Measurements from ENCODE around the gene ADD1. TPM values are rescaled to one million over a fixed set of nuclear protein-coding genes. Genes with fewer than 3 reads are reported as not detected.
A peak's percentile ranks its signal among the peaks of the same experiment; 100 is the strongest.

The ADD1 gene
- polyA plus RNA-seq, 1 experiment: 149 TPM

DNA sequence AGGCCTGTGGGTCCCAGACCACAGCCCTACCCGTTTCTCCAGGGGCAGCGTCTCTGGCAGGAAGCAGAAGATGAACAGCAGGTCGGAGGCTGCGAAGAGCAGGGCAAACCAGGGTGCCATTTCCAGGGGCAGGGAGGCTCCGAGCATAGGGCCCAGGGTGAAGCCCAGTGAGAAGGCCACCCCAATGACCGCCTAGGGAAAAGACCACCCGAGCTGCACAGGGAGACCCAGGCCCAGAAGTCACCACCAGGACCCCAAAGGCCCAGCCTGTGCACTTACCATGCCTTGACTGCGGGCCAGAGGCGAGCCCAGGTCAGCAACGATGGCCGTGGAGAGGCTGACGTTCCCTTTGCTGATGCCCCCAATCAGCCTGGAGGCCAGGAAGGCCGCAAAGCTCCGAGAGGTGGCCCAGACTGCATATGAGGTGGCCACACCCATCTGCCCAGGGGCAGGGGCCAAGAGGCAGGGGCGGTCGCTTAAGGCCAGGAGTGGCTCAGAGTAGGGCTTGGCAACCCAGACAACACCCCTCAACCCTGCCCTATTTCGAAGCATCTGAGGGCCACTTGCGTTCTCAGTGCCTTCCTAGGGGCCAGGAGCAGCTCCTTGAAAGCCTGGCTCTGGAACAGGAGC is 88.8 kb downstream of the ADD1 start:
- no peaks in the 10 kb centered on the region for H3K27me3 ChIP-seq (ENCODE audit: control insufficient read depth, insufficient read depth, low read length)
- H3K27ac ChIP-seq (ENCODE audit: low read depth, low read length): no peak overlapping the region
- H3K4me3 ChIP-seq (ENCODE audit: low read depth, low read length): no peak overlapping the region; the same call in 1 of the 2 replicates
- ChIA-PET CTCF (interaction anchor here (0.8 kb wide), 1 partner anchor 169 kb away, joined by 4 read pairs; no protein-coding TSS in a partner anchor), POLR2A (no interaction called here)
- no peaks in the 10 kb centered on the region; the same call in 1 of the 2 replicates for H3K9me3 ChIP-seq (ENCODE audit: control insufficient read depth, insufficient read depth, low read length)
- TF ChIP-seq, protein P1, sequence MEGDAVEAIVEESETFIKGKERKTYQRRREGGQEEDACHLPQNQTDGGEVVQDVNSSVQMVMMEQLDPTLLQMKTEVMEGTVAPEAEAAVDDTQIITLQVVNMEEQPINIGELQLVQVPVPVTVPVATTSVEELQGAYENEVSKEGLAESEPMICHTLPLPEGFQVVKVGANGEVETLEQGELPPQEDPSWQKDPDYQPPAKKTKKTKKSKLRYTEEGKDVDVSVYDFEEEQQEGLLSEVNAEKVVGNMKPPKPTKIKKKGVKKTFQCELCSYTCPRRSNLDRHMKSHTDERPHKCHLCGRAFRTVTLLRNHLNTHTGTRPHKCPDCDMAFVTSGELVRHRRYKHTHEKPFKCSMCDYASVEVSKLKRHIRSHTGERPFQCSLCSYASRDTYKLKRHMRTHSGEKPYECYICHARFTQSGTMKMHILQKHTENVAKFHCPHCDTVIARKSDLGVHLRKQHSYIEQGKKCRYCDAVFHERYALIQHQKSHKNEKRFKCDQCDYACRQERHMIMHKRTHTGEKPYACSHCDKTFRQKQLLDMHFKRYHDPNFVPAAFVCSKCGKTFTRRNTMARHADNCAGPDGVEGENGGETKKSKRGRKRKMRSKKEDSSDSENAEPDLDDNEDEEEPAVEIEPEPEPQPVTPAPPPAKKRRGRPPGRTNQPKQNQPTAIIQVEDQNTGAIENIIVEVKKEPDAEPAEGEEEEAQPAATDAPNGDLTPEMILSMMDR (IDR thresholded peaks at IDR 0.05; ENCODE audit: low read depth, low read length): no peak
- DNase-seq (ENCODE audit: low read depth, low spot score): no peak

DNA sequence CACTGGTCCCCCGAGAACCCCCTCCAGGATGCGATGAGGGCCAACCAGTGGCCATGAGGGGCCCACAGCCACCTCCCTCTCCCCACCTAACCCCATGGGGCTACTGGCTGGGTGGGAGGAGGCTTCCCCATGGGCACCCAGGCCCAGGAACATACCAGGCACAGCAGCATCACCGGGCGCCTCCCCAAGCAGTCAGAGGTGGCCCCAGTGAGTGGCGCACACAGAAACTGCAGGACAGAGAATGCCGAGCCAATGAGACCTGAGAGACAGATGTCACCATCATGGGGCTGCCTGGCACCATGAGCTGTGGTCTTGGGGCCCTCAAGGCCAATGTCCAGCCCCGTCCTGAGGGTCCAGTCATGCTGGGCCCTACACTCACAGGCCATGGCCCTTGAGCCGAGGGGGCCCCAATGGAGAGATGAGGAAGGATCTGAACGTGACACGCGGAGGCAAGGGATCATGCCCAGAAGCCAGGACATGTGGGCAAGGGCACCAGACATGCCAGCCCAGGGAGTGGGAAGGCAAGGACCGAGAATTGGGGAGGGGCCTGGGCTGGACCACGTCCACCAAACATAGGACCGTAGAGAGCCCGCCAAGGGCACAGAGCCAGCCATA is 89.4 kb downstream of the ADD1 start:
- no peak for DNase-seq (ENCODE audit: low read depth, low spot score)
- no peaks in the 10 kb centered on the region for H3K27me3 ChIP-seq (ENCODE audit: control insufficient read depth, insufficient read depth, low read length)
- POLR2A ChIA-PET: no interaction called here
- peak overlapping the region; percentile 2 for H3K27ac ChIP-seq (ENCODE audit: low read depth, low read length)
- no peaks in the 10 kb centered on the region; the same call in 1 of the 2 replicates for H3K9me3 ChIP-seq (ENCODE audit: control insufficient read depth, insufficient read depth, low read length)
- CTCF ChIA-PET: interaction anchor here (0.8 kb wide), 1 partner anchor 169 kb away, joined by 4 read pairs; no protein-coding TSS in a partner anchor
- TF ChIP-seq, protein P1 (IDR thresholded peaks at IDR 0.05; ENCODE audit: low read depth, low read length): no peak
- H3K4me3 ChIP-seq (ENCODE audit: low read depth, low read length): peak overlapping the region; percentile 86

DNA sequence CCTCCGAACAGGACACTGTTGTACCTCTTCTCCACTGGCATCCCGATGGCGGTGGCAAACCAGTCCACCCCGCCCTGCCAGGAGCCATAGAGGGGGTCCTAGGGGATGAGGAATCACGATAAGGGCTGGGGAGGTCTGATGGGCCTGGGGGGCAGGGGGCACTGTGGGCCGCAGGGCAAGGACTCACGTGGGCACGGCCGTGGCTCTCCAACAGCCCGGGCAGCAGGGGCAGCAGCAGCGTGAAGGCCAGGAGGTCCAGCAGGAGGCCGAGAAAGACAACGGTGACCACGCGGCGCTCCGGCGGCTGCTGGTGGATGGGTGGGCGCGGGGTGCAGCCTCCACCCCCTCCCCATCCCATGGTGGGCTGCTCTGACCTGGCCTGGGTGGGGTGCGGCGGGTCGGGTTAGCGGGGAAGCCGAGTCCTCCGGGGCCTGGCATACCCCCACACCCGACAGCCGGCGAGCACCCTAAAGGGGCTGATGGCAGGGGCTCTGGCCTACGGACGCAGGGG is 90.0 kb downstream of the ADD1 start:
- TF ChIP-seq, protein P1 (IDR thresholded peaks at IDR 0.05; ENCODE audit: low read depth, low read length): no peak
- Histone ChIP-seq H3K27me3 (ENCODE audit: control insufficient read depth, insufficient read depth, low read length) (no peaks in the 10 kb centered on the region), H3K4me3 (ENCODE audit: low read depth, low read length) (peak overlapping the region; percentile 86), H3K9me3 (ENCODE audit: control insufficient read depth, insufficient read depth, low read length) (no peaks in the 10 kb centered on the region; the same call in 1 of the 2 replicates), H3K27ac (ENCODE audit: low read depth, low read length) (peak overlapping the region; percentile 31)
- DNase-seq (ENCODE audit: low read depth, low spot score): no peak
- POLR2A ChIA-PET: no interaction called here
- CTCF ChIA-PET: no interaction called here

DNA sequence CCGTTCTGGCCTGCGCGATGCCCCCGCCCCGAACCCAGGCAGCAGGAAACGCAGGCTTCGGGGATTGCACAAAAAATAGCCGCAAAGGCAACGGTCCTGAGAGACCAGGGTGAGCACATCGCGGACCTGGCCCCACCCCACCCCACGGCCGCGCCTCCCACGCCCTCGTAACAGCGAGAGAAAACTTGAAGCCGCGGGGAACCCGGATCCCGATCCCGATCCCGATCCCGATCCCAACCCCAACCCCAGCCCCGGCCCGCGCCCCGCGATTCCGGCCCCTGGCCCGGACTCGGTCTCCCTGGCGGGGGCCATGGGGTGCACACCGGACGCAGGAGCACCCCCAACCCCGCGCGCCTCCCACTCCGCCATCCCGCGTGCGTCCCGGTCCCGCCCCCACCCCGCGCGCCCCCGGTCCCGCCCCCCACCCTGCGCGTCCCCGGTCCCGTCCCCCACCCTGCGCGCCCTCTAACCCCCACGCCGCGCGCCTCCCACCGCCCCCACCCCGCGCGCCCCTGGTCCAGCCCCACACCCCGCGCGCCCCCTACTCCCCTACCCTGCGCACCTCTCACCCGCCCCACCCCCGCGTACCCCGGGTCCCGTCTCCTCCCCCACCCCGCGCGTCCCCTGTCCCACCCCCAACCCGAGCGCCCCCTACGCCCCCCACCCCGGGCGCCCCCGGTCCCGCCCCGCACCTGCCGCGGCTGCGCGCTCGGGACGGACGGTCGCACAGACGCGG is 90.6 kb downstream of the ADD1 start:
- peak overlapping the region; percentile 31 for H3K27ac ChIP-seq (ENCODE audit: low read depth, low read length)
- peaks cover 1% of the 10 kb centered on the region; the same call in 1 of the 2 replicates for H3K9me3 ChIP-seq (ENCODE audit: control insufficient read depth, insufficient read depth, low read length)
- ChIA-PET POLR2A (no interaction called here), CTCF (interaction anchor here (0.5 to 1.9 kb wide), 2 partner anchors 170 to 210 kb away, joined by 3 to 11 read pairs; no protein-coding TSS in a partner anchor)
- peak overlapping the region; percentile 86 for H3K4me3 ChIP-seq (ENCODE audit: low read depth, low read length)
- no peaks in the 10 kb centered on the region for H3K27me3 ChIP-seq (ENCODE audit: control insufficient read depth, insufficient read depth, low read length)
- DNase-seq (ENCODE audit: low read depth, low spot score): no peak
- TF ChIP-seq, protein P1 (IDR thresholded peaks at IDR 0.05; ENCODE audit: low read depth, low read length): no peak
